ENCODE measurements around the gene PDLIM1.

PDLIM1 gene

GRCh38 chr10:95289921-95290421 lies 832 bp downstream of the PDLIM1 start:
- Histone ChIP-seq H3K27me3 (ENCODE audit: insufficient read depth, low read length, poor library complexity) (no peaks in the 10 kb centered on the region), H3K79me1 (ENCODE audit: low read length) (peaks cover 15% of the 10 kb centered on the region), H3K23ac (ENCODE audit: low read length) (no peak overlapping the region), H2BK120ac (ENCODE audit: low read depth, low read length) (peak overlapping the region; percentile 97), H3K4me2 (ENCODE audit: low read length) (peak overlapping the region; percentile 34), H2AK5ac (ENCODE audit: low read length) (no peak overlapping the region), H4K5ac (ENCODE audit: low read length) (no peak overlapping the region), H3K79me2 (ENCODE audit: control insufficient read depth, insufficient read depth, low read length) (peaks cover 35% of the 10 kb centered on the region), H2BK15ac (replicated peaks; ENCODE audit: low read depth) (peak overlapping the region; percentile 1), H2BK5ac (ENCODE audit: low read length) (no peak overlapping the region), H3K9ac (ENCODE audit: low read length) (peak overlapping the region; percentile 93), H4K8ac (ENCODE audit: low read depth, low read length) (peak overlapping the region; percentile 67), H3K4ac (ENCODE audit: low read depth, low read length) (peak overlapping the region; percentile 98), H3K36me3 (ENCODE audit: control insufficient read depth, insufficient read depth, low read length) (no peaks in the 10 kb centered on the region), H3K18ac (ENCODE audit: low read length) (peak overlapping the region; percentile 98), H3K4me3 (ENCODE audit: low read length) (peak overlapping the region; percentile 86), H3K27ac (ENCODE audit: low read depth, low read length) (no peak overlapping the region), H3K56ac (ENCODE audit: low read length) (peak overlapping the region; percentile 91), H3K4me1 (ENCODE audit: control insufficient read depth, low read depth, low read length) (peaks cover 10% of the 10 kb centered on the region)
- WGBS (ENCODE audit: extremely low coverage, insufficient coverage, low lambda C conversion rate), result no CpG with 5 or more reads among the region's 14 CpGs
- DNase-seq, result no peak

GRCh38 chr10:95289003-95289920 lies 1.5 kb downstream of the PDLIM1 start:
- Histone ChIP-seq H2AK5ac (ENCODE audit: low read length) (no peak overlapping the region), H3K79me2 (ENCODE audit: control insufficient read depth, insufficient read depth, low read length) (peaks cover 39% of the 10 kb centered on the region), H3K27ac (ENCODE audit: low read depth, low read length) (peak overlapping the region; percentile 11), H2BK120ac (ENCODE audit: low read depth, low read length) (no peak overlapping the region), H3K56ac (ENCODE audit: low read length) (peak overlapping the region; percentile 91), H3K79me1 (ENCODE audit: low read length) (peaks cover 19% of the 10 kb centered on the region), H3K27me3 (ENCODE audit: insufficient read depth, low read length, poor library complexity) (no peaks in the 10 kb centered on the region), H3K4me1 (ENCODE audit: control insufficient read depth, low read depth, low read length) (peaks cover 9% of the 10 kb centered on the region), H2BK15ac (replicated peaks; ENCODE audit: low read depth) (no peak overlapping the region), H3K36me3 (ENCODE audit: control insufficient read depth, insufficient read depth, low read length) (no peaks in the 10 kb centered on the region), H3K4ac (ENCODE audit: low read depth, low read length) (peak overlapping the region; percentile 98), H3K4me2 (ENCODE audit: low read length) (peak overlapping the region; percentile 34), H2BK5ac (ENCODE audit: low read length) (no peak overlapping the region), H4K8ac (ENCODE audit: low read depth, low read length) (no peak overlapping the region), H3K4me3 (ENCODE audit: low read length) (peak overlapping the region; percentile 86), H3K23ac (ENCODE audit: low read length) (no peak overlapping the region), H3K18ac (ENCODE audit: low read length) (peak overlapping the region; percentile 98), H3K9ac (ENCODE audit: low read length) (peak overlapping the region; percentile 93), H4K5ac (ENCODE audit: low read length) (no peak overlapping the region)
- peak; percentile 90 for DNase-seq
- WGBS (ENCODE audit: extremely low coverage, insufficient coverage, low lambda C conversion rate), result no CpG with 5 or more reads among the region's 12 CpGs

GRCh38 chr10:95288303-95288702 lies 2.5 kb downstream of the PDLIM1 start:
- no peak overlapping the region for H3K4ac ChIP-seq (ENCODE audit: low read depth, low read length)
- H3K18ac ChIP-seq (ENCODE audit: low read length), result no peak overlapping the region
- peaks cover 21% of the 10 kb centered on the region for H3K79me1 ChIP-seq (ENCODE audit: low read length)
- H3K56ac ChIP-seq (ENCODE audit: low read length), result no peak overlapping the region
- no peak overlapping the region for H2BK5ac ChIP-seq (ENCODE audit: low read length)
- no peak overlapping the region for H4K8ac ChIP-seq (ENCODE audit: low read depth, low read length)
- peaks cover 9% of the 10 kb centered on the region for H3K4me1 ChIP-seq (ENCODE audit: control insufficient read depth, low read depth, low read length)
- WGBS (ENCODE audit: extremely low coverage, insufficient coverage, low lambda C conversion rate), result no CpG with 5 or more reads among the region's 1 CpG
- H2BK15ac ChIP-seq (replicated peaks; ENCODE audit: low read depth), result no peak overlapping the region
- no peak overlapping the region for H3K23ac ChIP-seq (ENCODE audit: low read length)
- no peak overlapping the region for H3K27ac ChIP-seq (ENCODE audit: low read depth, low read length)
- DNase-seq, result no peak
- no peak overlapping the region for H4K5ac ChIP-seq (ENCODE audit: low read length)
- H3K4me2 ChIP-seq (ENCODE audit: low read length), result no peak overlapping the region
- H2AK5ac ChIP-seq (ENCODE audit: low read length), result no peak overlapping the region
- H3K36me3 ChIP-seq (ENCODE audit: control insufficient read depth, insufficient read depth, low read length), result no peaks in the 10 kb centered on the region
- peak overlapping the region; percentile 30 for H3K9ac ChIP-seq (ENCODE audit: low read length)
- H2BK120ac ChIP-seq (ENCODE audit: low read depth, low read length), result no peak overlapping the region
- peaks cover 44% of the 10 kb centered on the region for H3K79me2 ChIP-seq (ENCODE audit: control insufficient read depth, insufficient read depth, low read length)
- no peaks in the 10 kb centered on the region for H3K27me3 ChIP-seq (ENCODE audit: insufficient read depth, low read length, poor library complexity)
- no peak overlapping the region for H3K4me3 ChIP-seq (ENCODE audit: low read length)

- Histone ChIP-seq H2BK120ac (ENCODE audit: low read depth, low read length) (no peak overlapping the region), H3K9ac (ENCODE audit: low read length) (no peak overlapping the region), H3K18ac (ENCODE audit: low read length) (no peak overlapping the region), H2AK5ac (ENCODE audit: low read length) (no peak overlapping the region), H3K4ac (ENCODE audit: low read depth, low read length) (no peak overlapping the region), H2BK5ac (ENCODE audit: low read length) (no peak overlapping the region), H3K36me3 (ENCODE audit: control insufficient read depth, insufficient read depth, low read length) (no peaks in the 10 kb centered on the region), H4K8ac (ENCODE audit: low read depth, low read length) (no peak overlapping the region), H3K4me2 (ENCODE audit: low read length) (no peak overlapping the region), H3K23ac (ENCODE audit: low read length) (no peak overlapping the region), H3K56ac (ENCODE audit: low read length) (peak overlapping the region; percentile 58), H3K4me1 (ENCODE audit: control insufficient read depth, low read depth, low read length) (peaks cover 9% of the 10 kb centered on the region), H4K5ac (ENCODE audit: low read length) (no peak overlapping the region), H3K79me1 (ENCODE audit: low read length) (peaks cover 21% of the 10 kb centered on the region), H3K27ac (ENCODE audit: low read depth, low read length) (no peak overlapping the region), H3K27me3 (ENCODE audit: insufficient read depth, low read length, poor library complexity) (no peaks in the 10 kb centered on the region), H3K4me3 (ENCODE audit: low read length) (no peak overlapping the region), H2BK15ac (replicated peaks; ENCODE audit: low read depth) (no peak overlapping the region), H3K79me2 (ENCODE audit: control insufficient read depth, insufficient read depth, low read length) (peaks cover 49% of the 10 kb centered on the region)
- DNase-seq, result no peak
- no CpG with 5 or more reads among the region's 3 CpGs for WGBS (ENCODE audit: extremely low coverage, insufficient coverage, low lambda C conversion rate)
Observed at GRCh38 chr10:95287281-95287680, 3.5 kb downstream of the PDLIM1 start.

- H3K36me3 ChIP-seq (ENCODE audit: control insufficient read depth, insufficient read depth, low read length), result no peaks in the 10 kb centered on the region
- no peaks in the 10 kb centered on the region for H3K27me3 ChIP-seq (ENCODE audit: insufficient read depth, low read length, poor library complexity)
- H3K23ac ChIP-seq (ENCODE audit: low read length), result no peak overlapping the region
- no peak overlapping the region for H3K4me3 ChIP-seq (ENCODE audit: low read length)
- H2BK120ac ChIP-seq (ENCODE audit: low read depth, low read length), result no peak overlapping the region
- peak overlapping the region; percentile 58 for H3K56ac ChIP-seq (ENCODE audit: low read length)
- peaks cover 53% of the 10 kb centered on the region for H3K79me2 ChIP-seq (ENCODE audit: control insufficient read depth, insufficient read depth, low read length)
- no CpG with 5 or more reads among the region's 1 CpG for WGBS (ENCODE audit: extremely low coverage, insufficient coverage, low lambda C conversion rate)
- H3K79me1 ChIP-seq (ENCODE audit: low read length), result peaks cover 21% of the 10 kb centered on the region
- H3K4me1 ChIP-seq (ENCODE audit: control insufficient read depth, low read depth, low read length), result peaks cover 9% of the 10 kb centered on the region
- H3K9ac ChIP-seq (ENCODE audit: low read length), result peak overlapping the region; percentile 35
- H3K4me2 ChIP-seq (ENCODE audit: low read length), result no peak overlapping the region
- H3K18ac ChIP-seq (ENCODE audit: low read length), result no peak overlapping the region
- no peak overlapping the region for H3K27ac ChIP-seq (ENCODE audit: low read depth, low read length)
- H2BK15ac ChIP-seq (replicated peaks; ENCODE audit: low read depth), result no peak overlapping the region
- DNase-seq, result no peak
- no peak overlapping the region for H3K4ac ChIP-seq (ENCODE audit: low read depth, low read length)
- H4K5ac ChIP-seq (ENCODE audit: low read length), result no peak overlapping the region
- H4K8ac ChIP-seq (ENCODE audit: low read depth, low read length), result no peak overlapping the region
- no peak overlapping the region for H2BK5ac ChIP-seq (ENCODE audit: low read length)
- H2AK5ac ChIP-seq (ENCODE audit: low read length), result no peak overlapping the region
Observed at GRCh38 chr10:95286707-95287106, 4.1 kb downstream of the PDLIM1 start.
